GM23248 (cell line): ENCODE data around the gene RHPN2.

Source experiments
- EZH2 ChIP-seq: fragments of 200-600 bp; sonication (generic); IDR thresholded peaks from 2 replicates; pipeline ENCODE4 v1.6.1; 2018; ENCODE audit warnings: antibody characterized with exemption, mild to moderate bottlenecking; ENCODE audit not compliant: insufficient read depth, poor library complexity, severe bottlenecking
- EZH2phosphoT487 ChIP-seq: fragments of 200-600 bp; sonication (generic); IDR thresholded peaks from 2 replicates; pipeline ENCODE4 v1.6.1; 2018; ENCODE audit warnings: antibody characterized with exemption, moderate library complexity, mild to moderate bottlenecking, low read depth; ENCODE audit not compliant: insufficient read depth

DNA sequence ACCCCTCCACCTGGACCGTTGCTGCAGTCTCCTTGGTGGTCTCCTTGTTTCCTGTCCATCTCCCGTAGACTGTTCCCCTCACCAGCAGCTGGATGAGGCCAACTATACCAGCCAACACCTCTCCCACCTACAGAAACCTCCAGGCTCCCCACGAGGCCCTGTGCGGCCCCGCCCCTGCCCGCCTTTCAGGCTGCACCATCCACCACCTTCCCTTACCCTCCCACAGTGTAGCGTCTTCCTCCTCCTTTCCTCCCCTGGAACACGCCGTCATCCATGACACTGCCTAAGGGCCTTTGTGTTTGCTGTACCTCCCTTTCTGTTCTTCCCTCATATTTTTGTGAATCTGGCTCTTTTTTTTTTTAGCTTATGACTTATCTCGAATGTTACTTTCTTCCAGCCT, 43.5 kb upstream of the RHPN2 start:
- TF ChIP-seq EZH2 (no peak), EZH2phosphoT487 (no peak)
